Activated T-helper 1 cell treated with anti-CD3 and anti-CD28 coated beads, Interleukin-12 subunit alpha, Interleukin-12 subunit beta, Interleukin-2, Interleukin-4 antibody, amounts not matched to agents 30 ng/mL and 10 ng/mL and 1 ng/mL, durations not matched to agents 14 hours and 24 hours and 36 hours (primary cell): ENCODE data around the gene CEACAM7. TPM values are rescaled to one million over a fixed set of nuclear protein-coding genes. Genes with fewer than 3 reads are reported as not detected.
"Not testable (repeated sequence)": the region's sequence is repeated elsewhere in the genome, so short reads cannot be mapped to it uniquely, and the experiment has no call there.

Experiments
- DNase-seq: peaks from one replicate; pipeline ENCODE4 v3.0.0; 2021; ENCODE audit warnings: low spot score
- H3K27ac Mint-ChIP-seq: one replicate; pipeline ENCODE4 v1.8.0; 2021; ENCODE audit warnings: mild to moderate bottlenecking, mixed read lengths
- H3K27me3 Mint-ChIP-seq: one replicate; pipeline ENCODE4 v1.8.0; 2022; ENCODE audit warnings: mild to moderate bottlenecking, moderate library complexity, mixed read lengths; ENCODE audit not compliant: insufficient read depth
- H3K36me3 Mint-ChIP-seq: one replicate; pipeline ENCODE4 v1.8.0; 2021; ENCODE audit warnings: low read depth, mixed read lengths
- H3K4me1 Mint-ChIP-seq: one replicate; pipeline ENCODE4 v1.8.0; 2021; ENCODE audit warnings: low read depth, mixed read lengths
- H3K4me3 Mint-ChIP-seq: one replicate; pipeline ENCODE4 v1.8.0; 2021; ENCODE audit warnings: mild to moderate bottlenecking, moderate library complexity, mixed read lengths
- H3K9me3 Mint-ChIP-seq: one replicate; pipeline ENCODE4 v1.8.0; 2021; ENCODE audit warnings: mixed read lengths
- intact Hi-C: fragments of 100-400 bp; cut with micrococcal nuclease; formaldehyde crosslinking; loops from one replicate; pipeline ENCODE4 v1.15.1; 2024
- total RNA-seq: library from RNA; stranded (reverse); gene quantifications from 2 replicates; pipeline ENCODE4 v1.2.3, GENCODE V29; 2022

CEACAM7 gene
- total RNA-seq, 1 donor from 2014 or later, result not detected

DNA sequence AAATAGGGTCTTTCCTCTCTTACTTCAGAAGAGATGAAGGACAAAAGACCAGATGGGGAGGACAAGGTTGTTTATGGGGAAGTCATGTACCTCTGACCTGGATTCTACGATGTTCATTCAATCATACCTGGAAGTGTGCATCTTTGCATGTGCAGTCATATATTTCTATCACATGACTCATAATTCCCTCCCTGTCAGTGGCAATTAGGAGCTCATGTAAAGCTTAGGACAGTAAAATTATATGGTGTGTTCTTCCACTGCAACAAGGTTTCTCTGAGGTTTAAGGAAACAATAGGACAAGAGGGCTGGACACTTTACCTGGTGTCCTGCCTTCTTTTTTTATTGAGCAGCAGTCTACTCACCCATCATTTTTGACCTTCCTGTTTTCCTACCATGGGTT is 19.8 kb downstream of the CEACAM7 start:
- no peak overlapping the region for H3K4me3 Mint-ChIP-seq
- H3K27ac Mint-ChIP-seq, result no peak overlapping the region
- intact Hi-C loops, result no loop called here
- no peak for DNase-seq
- no peaks in the 10 kb centered on the region for H3K4me1 Mint-ChIP-seq
- no peaks in the 10 kb centered on the region for H3K36me3 Mint-ChIP-seq
- H3K9me3 Mint-ChIP-seq, result peaks cover 20% of the 10 kb centered on the region
- peaks cover 5% of the 10 kb centered on the region for H3K27me3 Mint-ChIP-seq

DNA sequence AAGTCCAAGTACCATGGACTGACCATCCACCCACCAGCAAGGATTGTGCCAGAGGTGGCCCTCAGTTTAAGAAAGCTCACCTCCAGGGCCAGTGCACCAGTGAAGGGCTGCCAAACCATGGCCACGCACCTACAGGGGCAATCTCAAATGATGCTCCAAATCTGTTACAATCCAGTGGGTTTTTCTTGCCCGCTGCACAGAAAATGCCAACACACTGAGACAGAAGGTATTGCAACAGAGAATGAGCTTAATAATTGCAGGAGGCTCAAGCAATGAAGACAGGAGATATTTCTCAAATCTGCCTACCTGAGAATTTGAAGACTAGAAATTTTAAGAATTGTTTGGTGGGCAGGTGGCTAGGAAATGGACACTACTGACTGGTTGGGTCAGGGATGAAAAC is 22.0 kb downstream of the CEACAM7 start:
- Mint-ChIP-seq H3K4me3 (no peak overlapping the region), H3K36me3 (no peaks in the 10 kb centered on the region), H3K27ac (no peak overlapping the region), H3K4me1 (no peaks in the 10 kb centered on the region), H3K9me3 (peaks cover 20% of the 10 kb centered on the region), H3K27me3 (peaks cover 13% of the 10 kb centered on the region)
- intact Hi-C loops, result no loop called here
- DNase-seq, result no peak

DNA sequence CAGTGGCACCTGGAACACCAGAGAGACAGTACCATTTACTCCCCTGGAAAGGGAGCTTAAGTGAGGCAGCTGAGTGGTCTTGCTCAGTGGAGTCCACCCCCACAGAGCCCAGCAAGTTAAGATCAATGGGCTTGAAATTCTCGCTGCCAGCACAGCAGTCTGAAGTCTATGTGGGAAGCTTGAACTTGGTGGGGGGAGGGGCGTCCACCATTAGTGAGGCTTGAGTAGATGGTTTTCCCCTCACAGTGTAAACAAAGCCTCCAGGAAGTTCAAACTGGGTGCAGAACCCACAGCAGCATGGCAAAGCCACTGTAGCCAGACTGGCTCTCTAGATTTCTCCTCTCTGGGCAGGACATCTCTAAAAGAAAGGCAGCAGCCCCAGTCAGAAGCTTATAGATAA is 30.9 kb downstream of the CEACAM7 start:
- Mint-ChIP-seq H3K27me3 (peaks cover 47% of the 10 kb centered on the region), H3K27ac (no peak overlapping the region), H3K4me3 (no peak overlapping the region), H3K36me3 (no peaks in the 10 kb centered on the region), H3K4me1 (no peaks in the 10 kb centered on the region), H3K9me3 (no peaks in the 10 kb centered on the region)
- DNase-seq, result no peak
- intact Hi-C loops, result no loop called here

DNA sequence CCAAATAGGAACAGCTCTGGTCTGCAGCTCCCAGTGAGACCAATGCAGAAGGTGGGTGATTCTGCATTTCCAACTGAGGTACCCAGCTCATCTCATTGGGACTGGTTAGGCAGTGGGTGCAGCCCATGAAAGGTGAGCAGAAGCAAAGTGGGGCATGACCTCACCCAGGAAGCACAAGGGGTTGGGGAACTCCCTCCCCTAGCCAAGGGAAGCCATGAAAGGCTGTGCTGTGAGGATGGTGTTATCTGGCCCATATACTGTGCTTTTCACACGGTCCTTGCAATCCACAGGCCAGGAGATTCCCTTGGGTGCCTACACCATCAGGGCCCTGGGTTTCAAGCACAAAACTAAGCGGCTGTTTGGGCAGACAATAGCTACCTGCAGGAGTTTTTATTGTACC is 31.3 kb downstream of the CEACAM7 start:
- intact Hi-C loops, H3K27ac Mint-ChIP-seq, H3K4me3 Mint-ChIP-seq, H3K9me3 Mint-ChIP-seq, H3K4me1 Mint-ChIP-seq, H3K36me3 Mint-ChIP-seq: not testable (repeated sequence)
- H3K27me3 Mint-ChIP-seq, result peaks cover 47% of the 10 kb centered on the region
- DNase-seq, result peak; percentile 17

DNA sequence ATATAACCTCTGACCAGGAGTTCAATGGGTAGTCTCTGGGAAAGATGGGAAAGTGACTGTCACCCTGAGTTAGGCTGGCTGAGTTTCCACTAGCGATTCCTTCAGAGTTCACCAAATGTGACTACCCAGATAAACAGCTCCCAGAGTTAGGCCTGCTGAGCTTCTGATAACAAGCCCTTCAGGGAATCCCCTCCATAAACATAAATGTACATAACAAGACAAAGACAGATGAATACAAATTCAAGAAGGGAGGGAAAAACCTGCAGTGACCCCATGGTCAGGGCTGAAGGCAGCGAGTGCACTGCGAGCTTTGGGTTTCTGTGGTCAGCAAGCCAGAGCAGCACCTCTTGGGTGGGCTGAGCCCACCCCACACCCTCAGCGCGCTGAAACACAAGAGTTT is 35.8 kb downstream of the CEACAM7 start:
- H3K27me3 Mint-ChIP-seq, result peaks cover 30% of the 10 kb centered on the region
- no peaks in the 10 kb centered on the region for H3K4me1 Mint-ChIP-seq
- no peak overlapping the region for H3K27ac Mint-ChIP-seq
- DNase-seq, result no peak
- intact Hi-C loops, result no loop called here
- H3K36me3 Mint-ChIP-seq, result no peaks in the 10 kb centered on the region
- H3K4me3 Mint-ChIP-seq, result no peak overlapping the region
- no peaks in the 10 kb centered on the region for H3K9me3 Mint-ChIP-seq

DNA sequence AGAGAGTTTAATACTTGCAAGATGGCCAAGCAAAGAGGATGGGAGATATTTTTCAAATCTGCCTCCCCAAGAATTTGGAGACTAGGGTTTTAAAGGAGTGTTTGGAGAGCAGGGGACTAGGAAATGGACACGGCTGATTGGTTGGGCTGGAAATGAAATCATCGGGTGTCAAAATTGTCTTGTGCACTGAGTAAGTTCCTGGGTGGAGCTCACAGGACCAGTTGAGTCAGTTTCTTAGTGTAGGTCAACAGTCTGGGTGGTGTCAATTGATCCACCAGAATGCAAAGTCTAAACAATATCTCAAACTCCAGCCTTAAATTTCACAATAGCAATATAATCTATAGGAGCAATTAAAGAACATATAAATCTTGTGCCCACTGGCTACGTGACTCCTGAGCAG is 38.2 kb downstream of the CEACAM7 start:
- Mint-ChIP-seq H3K27ac (no peak overlapping the region), H3K4me3 (no peak overlapping the region), H3K36me3 (no peaks in the 10 kb centered on the region), H3K4me1 (no peaks in the 10 kb centered on the region), H3K27me3 (peaks cover 19% of the 10 kb centered on the region), H3K9me3 (no peaks in the 10 kb centered on the region)
- intact Hi-C loops, result no loop called here
- no peak for DNase-seq

DNA sequence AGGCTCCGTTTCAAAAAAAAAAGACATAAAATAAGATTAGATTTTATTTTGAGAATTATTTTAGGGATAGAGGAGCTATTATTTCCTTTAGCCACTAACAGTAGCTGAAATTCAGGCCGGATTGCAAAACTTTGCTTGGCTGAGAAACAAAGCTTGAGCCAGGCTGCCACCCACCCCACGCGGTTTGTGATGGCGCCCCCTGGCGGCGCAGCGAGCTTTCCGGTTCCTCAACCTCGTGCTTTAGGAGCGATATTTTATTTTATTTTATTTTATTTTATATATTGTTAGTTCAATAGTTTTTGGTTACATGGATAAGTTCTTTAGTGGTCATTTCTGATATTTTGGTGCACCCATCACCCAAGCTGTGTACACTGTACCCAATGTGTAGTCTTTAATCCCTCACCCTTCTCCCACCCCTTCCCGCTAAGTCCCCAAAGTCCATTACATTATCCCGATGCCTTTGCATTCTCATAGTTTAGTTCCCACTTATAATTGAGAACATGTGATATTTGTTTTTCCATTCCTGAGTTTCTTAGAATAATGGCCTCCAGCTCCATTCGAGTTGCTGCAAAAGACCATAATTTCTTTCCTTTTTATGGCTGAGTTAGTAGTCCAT is 41.4 kb downstream of the CEACAM7 start:
- intact Hi-C loops, result no loop called here
- no peak overlapping the region for H3K27ac Mint-ChIP-seq
- H3K36me3 Mint-ChIP-seq, result no peaks in the 10 kb centered on the region
- no peaks in the 10 kb centered on the region for H3K4me1 Mint-ChIP-seq
- H3K27me3 Mint-ChIP-seq, result peaks cover 8% of the 10 kb centered on the region
- H3K4me3 Mint-ChIP-seq, result no peak overlapping the region
- DNase-seq, result no peak
- no peaks in the 10 kb centered on the region for H3K9me3 Mint-ChIP-seq

DNA sequence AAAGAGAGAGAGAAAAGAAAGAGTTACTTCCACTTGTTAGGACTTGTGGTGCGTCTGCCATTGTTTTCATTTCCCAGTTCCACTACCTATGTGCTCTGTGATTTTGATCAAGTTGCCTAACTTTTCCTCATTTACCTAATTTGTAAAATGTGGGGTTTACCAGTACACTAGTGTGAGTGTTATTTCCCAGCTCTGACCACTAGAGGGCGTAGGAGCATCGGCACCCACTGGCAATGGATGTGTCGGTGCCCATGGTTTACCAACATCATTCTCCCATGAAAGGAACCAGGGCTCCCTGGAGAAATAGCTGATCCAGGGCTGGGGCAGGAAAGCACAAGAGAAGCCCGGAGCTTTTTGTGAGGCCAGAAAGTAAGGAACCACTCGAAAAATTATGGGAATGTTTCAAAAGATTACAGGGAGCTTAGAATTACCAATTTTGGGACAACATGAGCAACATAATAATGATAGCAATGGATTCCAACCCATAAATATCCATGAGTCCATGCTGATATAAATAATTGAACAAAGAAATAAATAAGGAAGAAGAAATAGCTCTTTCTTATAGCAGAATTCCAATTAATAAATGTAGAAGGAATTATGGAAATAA is 46.1 kb downstream of the CEACAM7 start:
- no peaks in the 10 kb centered on the region for H3K27me3 Mint-ChIP-seq
- no peaks in the 10 kb centered on the region for H3K36me3 Mint-ChIP-seq
- H3K4me3 Mint-ChIP-seq, result no peak overlapping the region
- DNase-seq, result peak; percentile 48
- H3K9me3 Mint-ChIP-seq, result no peaks in the 10 kb centered on the region
- H3K27ac Mint-ChIP-seq, result no peak overlapping the region
- no peaks in the 10 kb centered on the region for H3K4me1 Mint-ChIP-seq
- intact Hi-C loops, result loop anchor here (5.0 kb wide), 2 partner anchors 50 to 105 kb away; no protein-coding TSS in a partner anchor

DNA sequence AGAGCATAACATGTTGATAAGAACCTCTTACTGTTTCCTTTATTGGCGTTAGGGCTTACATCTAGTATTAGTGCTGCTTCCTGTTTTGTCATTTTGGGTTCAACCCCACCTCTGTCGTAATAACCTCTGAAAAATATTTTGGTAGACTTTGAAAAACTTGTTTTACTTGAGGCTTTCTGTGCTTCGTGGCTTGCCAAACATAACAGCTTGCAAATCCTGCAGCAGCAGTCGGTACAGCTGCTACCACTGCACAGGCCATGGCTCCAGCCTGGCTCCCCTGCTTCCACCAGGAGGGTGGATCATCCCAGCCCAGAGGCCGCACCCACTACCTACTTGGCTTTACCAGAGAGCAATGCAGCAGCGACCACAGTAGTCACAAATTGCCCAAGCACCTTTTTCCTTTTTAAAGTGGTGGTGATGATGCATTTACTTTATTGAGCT is 49.4 kb downstream of the CEACAM7 start:
- no peaks in the 10 kb centered on the region for H3K36me3 Mint-ChIP-seq
- H3K27ac Mint-ChIP-seq, result no peak overlapping the region
- intact Hi-C loops, result no loop called here
- no peak overlapping the region for H3K4me3 Mint-ChIP-seq
- no peaks in the 10 kb centered on the region for H3K4me1 Mint-ChIP-seq
- H3K9me3 Mint-ChIP-seq, result no peaks in the 10 kb centered on the region
- no peak for DNase-seq
- H3K27me3 Mint-ChIP-seq, result peaks cover 20% of the 10 kb centered on the region

DNA sequence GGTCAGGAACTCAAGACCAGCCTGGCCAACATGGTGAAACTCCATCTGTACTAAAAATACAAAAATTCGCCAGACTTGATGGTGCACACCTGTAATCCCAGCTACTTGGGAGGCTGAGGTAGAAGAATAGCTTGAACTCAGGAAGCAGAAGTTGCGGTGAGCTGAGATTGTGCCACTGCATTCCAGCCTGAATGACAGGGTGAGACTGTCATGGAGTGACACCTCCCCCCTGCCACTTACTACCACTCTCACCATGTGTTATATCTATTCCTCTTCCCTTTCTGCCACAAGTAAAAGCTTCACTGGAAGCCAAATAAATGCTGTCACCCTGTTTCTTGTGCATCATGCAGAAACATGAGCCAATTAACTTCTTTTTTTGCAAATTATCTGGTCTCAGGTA is 50.6 kb downstream of the CEACAM7 start:
- H3K4me1 Mint-ChIP-seq, result no peaks in the 10 kb centered on the region
- no peak for DNase-seq
- H3K27me3 Mint-ChIP-seq, result peaks cover 20% of the 10 kb centered on the region
- intact Hi-C loops, result no loop called here
- H3K4me3 Mint-ChIP-seq, result no peak overlapping the region
- H3K36me3 Mint-ChIP-seq, result no peaks in the 10 kb centered on the region
- H3K9me3 Mint-ChIP-seq, result peaks cover 3% of the 10 kb centered on the region
- no peak overlapping the region for H3K27ac Mint-ChIP-seq

DNA sequence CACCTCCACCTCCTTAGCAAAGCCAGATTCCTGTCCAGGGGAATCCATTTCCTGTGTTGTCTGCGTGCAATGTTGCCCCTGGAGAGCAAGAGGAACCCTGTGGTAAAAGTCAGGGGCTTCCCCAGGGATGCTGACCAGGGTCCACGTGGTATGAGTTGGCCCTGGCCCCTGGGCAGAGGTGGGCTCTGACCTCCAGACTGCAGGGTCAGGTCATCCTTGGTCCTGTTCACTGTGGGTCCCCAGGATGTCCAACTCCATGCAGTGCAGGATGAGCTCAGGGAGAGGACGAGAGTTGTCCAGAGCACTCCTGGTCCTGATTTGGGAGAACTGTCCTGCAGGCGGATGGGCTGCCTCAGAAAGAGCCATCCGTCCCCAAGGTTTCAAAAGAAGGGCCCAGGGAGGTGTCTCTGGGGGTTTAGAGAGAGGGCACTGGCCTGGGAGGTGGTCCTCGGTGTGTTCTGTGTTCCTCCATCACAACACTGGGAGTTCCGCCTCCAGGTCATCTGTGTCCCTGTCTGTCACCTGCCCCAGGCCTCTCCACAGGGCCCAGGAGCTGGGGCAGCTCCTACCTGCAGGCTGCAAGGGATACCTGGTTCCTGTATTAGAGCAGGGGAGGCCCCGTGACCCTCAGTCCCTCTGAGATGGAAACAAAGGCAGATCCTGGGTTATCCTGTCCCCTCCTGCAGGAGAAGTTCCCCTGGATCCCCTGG is 59.9 kb downstream of the CEACAM7 start:
- Mint-ChIP-seq H3K27me3 (peaks cover 7% of the 10 kb centered on the region), H3K4me3 (no peak overlapping the region), H3K9me3 (peaks cover 18% of the 10 kb centered on the region), H3K27ac (no peak overlapping the region), H3K4me1 (no peaks in the 10 kb centered on the region), H3K36me3 (no peaks in the 10 kb centered on the region)
- intact Hi-C loops, result no loop called here
- no peak for DNase-seq

DNA sequence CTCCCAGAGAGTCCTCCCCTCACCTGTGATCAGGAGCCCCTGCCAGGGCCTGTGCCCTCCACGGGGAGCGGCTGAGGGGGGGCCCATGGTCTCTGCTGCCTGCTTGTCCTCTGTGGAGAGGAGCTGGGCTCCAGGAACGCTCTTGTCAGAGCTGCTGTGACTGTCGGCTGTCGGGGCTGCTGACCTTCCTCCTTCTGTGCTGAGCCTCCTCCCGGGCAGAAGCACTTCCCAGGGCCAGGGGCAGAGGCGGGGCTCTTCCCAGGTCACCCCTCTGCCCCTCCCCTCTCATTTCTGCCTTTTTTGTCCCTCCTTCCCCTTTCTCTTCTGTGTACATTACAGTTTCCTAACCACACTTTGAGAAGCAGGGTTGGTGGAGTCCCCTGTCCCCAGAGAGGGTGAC is 61.2 kb downstream of the CEACAM7 start, which contains the start of gene CEACAM4:
Gene CEACAM4 (minus strand): TSS at position 198 of the 400 bp plus-strand sequence. CDS start 111 bp downstream, at position 87.
- intact Hi-C loops, result no loop called here
- Mint-ChIP-seq H3K27ac (no peak within 1 kb of the TSS), H3K4me1 (no peaks in the 10 kb centered on the region), H3K27me3 (peaks cover 7% of the 10 kb centered on the region), H3K9me3 (peaks cover 14% of the 10 kb centered on the region), H3K36me3 (no peaks in the 10 kb centered on the region), H3K4me3 (no peak within 1 kb of the TSS)
- DNase-seq, result no peak

DNA sequence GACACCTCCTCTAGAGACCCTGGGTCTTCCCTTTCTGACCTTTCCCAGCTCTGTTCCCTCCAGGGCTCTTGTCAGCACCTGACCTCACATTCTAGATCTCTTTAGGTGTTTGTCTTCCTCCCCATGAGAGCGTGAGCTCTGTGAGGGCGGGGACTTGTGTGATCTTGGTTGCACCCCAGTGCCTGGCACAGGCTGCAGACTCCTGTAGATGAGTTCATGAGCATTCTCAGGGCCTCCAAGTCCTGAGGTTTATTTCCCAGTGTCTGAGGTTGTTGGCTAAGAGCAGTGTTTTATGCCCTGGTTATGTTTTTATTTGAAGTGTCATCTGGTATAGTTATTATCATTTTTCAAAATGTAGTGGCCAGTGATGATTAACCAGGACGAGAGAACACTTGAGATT is 61.8 kb downstream of the CEACAM7 start:
- no peak overlapping the region for H3K4me3 Mint-ChIP-seq
- H3K27ac Mint-ChIP-seq, result no peak overlapping the region
- peaks cover 10% of the 10 kb centered on the region for H3K9me3 Mint-ChIP-seq
- no peaks in the 10 kb centered on the region for H3K4me1 Mint-ChIP-seq
- H3K36me3 Mint-ChIP-seq, result no peaks in the 10 kb centered on the region
- peaks cover 7% of the 10 kb centered on the region for H3K27me3 Mint-ChIP-seq
- intact Hi-C loops, result no loop called here
- no peak for DNase-seq
